Activated T-cell treated with anti-CD3 and anti-CD28 coated beads, Interleukin-2, amount 50 U/mL, for 72 hours (primary cell): Measurements from ENCODE around the gene KMT2C. TPM values are rescaled to one million over a fixed set of nuclear protein-coding genes. Genes with fewer than 3 reads are reported as not detected.
"Not testable (repeated sequence)": the region's sequence is repeated elsewhere in the genome, so short reads cannot be mapped to it uniquely, and the experiment has no call there.

Experiments
- ATAC-seq, 2 donors: fragments of 150-1000 bp; cut with Tn5 transposase; replicated peaks in 1 of 2; 2 replicates each; pipeline ENCODE4 v1.10.0; 2021; ENCODE audit warnings: moderate library complexity in 2 of 2, mild to moderate bottlenecking in 1 of 2
- DNase-seq, 2 donors: peaks; one replicate each; pipeline ENCODE4 v3.0.0; 2021 to 2022; ENCODE audit warnings: mixed read lengths in 1 of 2
- H3K27ac Mint-ChIP-seq: one replicate; pipeline ENCODE4 v1.8.0; 2022; ENCODE audit warnings: mild to moderate bottlenecking, moderate library complexity, mixed read lengths
- H3K27me3 Mint-ChIP-seq: one replicate; pipeline ENCODE4 v1.8.0; 2022; ENCODE audit warnings: low read depth, mixed read lengths
- H3K36me3 Mint-ChIP-seq, 2 donors: one replicate each; pipeline ENCODE4 v1.8.0; 2022; ENCODE audit warnings: mixed read lengths in 2 of 2, mild to moderate bottlenecking in 1 of 2; ENCODE audit not compliant: insufficient read depth in 2 of 2
- H3K4me1 Mint-ChIP-seq: one replicate; pipeline ENCODE4 v1.8.0; 2022; ENCODE audit warnings: low read depth, mixed read lengths
- H3K4me3 Mint-ChIP-seq, 2 donors: one replicate each; pipeline ENCODE4 v1.8.0; 2022; ENCODE audit warnings: mild to moderate bottlenecking in 2 of 2, mixed read lengths in 2 of 2, moderate library complexity in 2 of 2
- H3K9me3 Mint-ChIP-seq, 2 donors: one replicate each; pipeline ENCODE4 v1.8.0; 2022; ENCODE audit warnings: mixed read lengths in 2 of 2
- total RNA-seq, 2 donors: library from RNA; stranded (reverse); gene quantifications; one replicate each; pipeline ENCODE4 v1.2.3, GENCODE V29; 2022

KMT2C gene
- total RNA-seq, 2 donors from 2014 or later: 55.6 to 60.2 TPM

DNA sequence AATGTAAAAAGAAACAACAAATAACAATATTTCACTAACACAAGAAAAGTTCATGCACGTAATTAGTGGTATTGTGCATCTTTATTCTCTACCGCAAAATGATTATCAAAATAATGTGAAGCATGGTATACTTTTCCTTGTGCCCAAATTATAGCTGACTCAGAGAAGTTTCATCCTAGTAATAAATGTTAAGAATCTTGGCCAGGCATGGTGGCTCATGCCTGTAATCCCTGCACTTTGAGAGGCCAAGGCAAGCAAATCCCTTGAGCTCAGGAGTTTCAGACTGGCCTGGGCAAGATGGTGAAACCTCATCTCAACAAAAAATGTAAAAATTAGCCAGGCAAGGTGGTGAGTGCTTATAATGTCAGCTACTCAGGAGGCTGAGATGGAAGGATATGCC lies 105.0 kb downstream of the KMT2C start:
- Mint-ChIP-seq H3K4me1 (peaks cover 8% of the 10 kb centered on the region), H3K27me3 (no peaks in the 10 kb centered on the region), H3K27ac (no peak overlapping the region), H3K36me3 (peaks cover 6 to 16% of the 10 kb centered on the region in 2 donors), H3K9me3 (no peaks in the 10 kb centered on the region), H3K4me3 (no peak overlapping the region)
- ATAC-seq (no peak), DNase-seq (no peak)

- Mint-ChIP-seq H3K27me3 (no peaks in the 10 kb centered on the region), H3K27ac (no peak overlapping the region), H3K4me3 (no peak overlapping the region), H3K36me3 (peaks cover 6 to 16% of the 10 kb centered on the region in 2 donors), H3K4me1 (no peaks in the 10 kb centered on the region), H3K9me3 (no peaks in the 10 kb centered on the region)
- DNase-seq (no peak), ATAC-seq (no peak)
Observed at GRCh38 chr7:152329469-152329868, 106.3 kb downstream of the KMT2C start.

DNA sequence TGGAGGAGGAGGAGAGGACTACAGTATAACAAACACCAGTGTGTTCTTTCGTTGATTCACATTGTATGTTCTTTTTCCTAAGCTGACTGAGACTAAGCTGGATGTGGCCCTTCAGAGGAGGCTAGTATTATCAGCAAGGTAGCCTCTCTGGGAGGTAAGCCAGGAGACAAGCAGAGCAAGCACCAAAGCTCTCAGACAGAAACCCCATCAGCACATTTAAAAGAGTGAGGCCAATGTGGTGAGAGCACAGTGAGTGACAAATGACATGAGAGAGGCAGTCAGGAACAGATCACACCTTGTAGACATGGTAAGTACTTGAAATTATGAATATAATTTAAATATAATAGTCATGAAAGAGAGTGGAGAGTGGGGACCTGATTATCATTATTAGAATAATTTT lies 107.6 kb downstream of the KMT2C start:
- no peaks in the 10 kb centered on the region for H3K4me1 Mint-ChIP-seq
- no peak overlapping the region for H3K4me3 Mint-ChIP-seq
- H3K27me3 Mint-ChIP-seq: no peaks in the 10 kb centered on the region
- ATAC-seq (no peak), DNase-seq (no peak)
- no peaks in the 10 kb centered on the region for H3K9me3 Mint-ChIP-seq
- peak overlapping the region; percentile 1 for H3K27ac Mint-ChIP-seq
- H3K36me3 Mint-ChIP-seq: peaks cover 7 to 22% of the 10 kb centered on the region in 2 donors

DNA sequence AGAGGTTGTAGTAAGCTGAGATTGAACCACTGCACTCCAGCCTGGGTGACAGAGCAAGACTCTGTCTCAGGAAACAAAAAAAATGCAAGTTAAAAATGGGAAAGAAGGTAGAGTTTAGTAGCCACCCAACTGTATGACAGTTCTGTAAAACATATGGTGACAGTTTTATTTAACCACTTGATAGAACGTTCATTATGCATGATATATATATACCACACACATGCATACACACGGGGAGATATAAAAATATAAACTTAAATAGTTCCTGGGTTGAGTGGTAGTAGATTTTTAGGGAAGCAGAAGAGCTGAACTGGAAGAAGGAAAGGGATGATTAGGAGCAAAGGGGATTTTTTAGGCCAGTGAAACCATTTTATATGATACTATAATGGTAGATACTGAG lies 120.0 kb downstream of the KMT2C start:
- Mint-ChIP-seq H3K27me3 (no peaks in the 10 kb centered on the region), H3K36me3 (peaks cover 0 to 11% of the 10 kb centered on the region in 2 donors), H3K27ac (peak overlapping the region; percentile 25), H3K4me1 (peaks cover 36% of the 10 kb centered on the region), H3K9me3 (no peaks in the 10 kb centered on the region), H3K4me3 (no peak overlapping the region)
- DNase-seq (no peak), ATAC-seq (no peak)

DNA sequence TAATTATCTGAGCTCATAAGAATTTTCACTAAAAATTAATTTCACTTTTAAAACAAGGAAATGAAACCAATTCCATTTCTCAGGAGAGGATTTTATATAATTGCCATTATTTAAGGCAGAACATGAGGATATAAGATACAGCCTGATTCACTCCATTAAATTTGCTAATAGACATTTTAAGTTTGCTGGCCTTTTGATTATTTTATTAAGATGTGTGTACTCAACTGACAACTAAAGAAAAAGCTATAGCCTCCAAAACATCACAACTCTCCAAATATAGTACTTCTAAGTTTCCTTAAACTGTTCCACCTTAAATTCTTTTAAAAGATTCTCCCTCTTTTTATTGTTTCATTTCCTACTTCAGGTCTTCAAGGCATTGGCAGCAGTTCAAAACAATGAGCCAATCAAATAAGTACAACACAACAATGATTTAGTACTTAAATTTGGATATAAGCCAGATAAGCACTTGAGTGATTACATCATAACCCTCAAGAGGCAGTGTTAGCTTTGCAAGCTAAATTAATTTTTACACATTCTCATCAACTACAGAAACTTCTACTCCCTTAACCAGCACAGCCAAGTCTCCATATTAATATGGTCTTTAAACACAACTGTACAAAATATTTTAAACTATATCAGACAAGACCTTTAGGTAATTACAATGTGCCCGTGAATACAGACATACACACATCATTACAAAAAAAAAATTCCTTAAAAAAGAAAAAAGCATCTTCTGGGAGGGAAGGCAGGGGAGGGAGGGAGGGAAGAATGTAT lies 121.8 kb downstream of the KMT2C start:
- peak overlapping the region in 1 of 2 donors; percentile 29 for H3K4me3 Mint-ChIP-seq
- peaks cover 31% of the 10 kb centered on the region for H3K4me1 Mint-ChIP-seq
- ATAC-seq (no peak), DNase-seq (no peak)
- peaks cover 1 to 6% of the 10 kb centered on the region in 2 donors for H3K36me3 Mint-ChIP-seq
- no peaks in the 10 kb centered on the region for H3K27me3 Mint-ChIP-seq
- H3K9me3 Mint-ChIP-seq: no peaks in the 10 kb centered on the region
- no peak overlapping the region for H3K27ac Mint-ChIP-seq

DNA sequence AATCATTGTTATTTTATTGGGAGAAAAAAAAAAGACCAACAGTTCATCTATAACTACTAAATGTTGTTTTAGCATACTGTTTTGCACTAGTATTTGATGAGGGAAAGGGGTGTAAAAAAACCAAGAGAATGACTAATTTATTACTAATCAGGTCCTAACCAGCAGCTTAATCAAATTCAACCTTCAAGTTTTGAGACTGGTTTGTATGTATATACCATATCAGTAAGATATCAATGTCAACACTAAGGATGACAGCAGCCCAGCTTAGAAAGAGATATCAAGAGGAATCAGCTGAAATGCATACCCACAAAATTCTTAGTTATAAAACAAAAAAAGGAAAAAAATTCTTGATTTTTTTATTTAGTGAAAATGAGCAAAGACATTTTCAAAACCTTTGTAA lies 122.6 kb downstream of the KMT2C start:
- ATAC-seq (no peak), DNase-seq (no peak)
- Mint-ChIP-seq H3K36me3 (peaks cover 1 to 6% of the 10 kb centered on the region in 2 donors), H3K4me3 (no peak overlapping the region), H3K9me3 (no peaks in the 10 kb centered on the region), H3K4me1 (peaks cover 31% of the 10 kb centered on the region), H3K27me3 (no peaks in the 10 kb centered on the region), H3K27ac (no peak overlapping the region)

DNA sequence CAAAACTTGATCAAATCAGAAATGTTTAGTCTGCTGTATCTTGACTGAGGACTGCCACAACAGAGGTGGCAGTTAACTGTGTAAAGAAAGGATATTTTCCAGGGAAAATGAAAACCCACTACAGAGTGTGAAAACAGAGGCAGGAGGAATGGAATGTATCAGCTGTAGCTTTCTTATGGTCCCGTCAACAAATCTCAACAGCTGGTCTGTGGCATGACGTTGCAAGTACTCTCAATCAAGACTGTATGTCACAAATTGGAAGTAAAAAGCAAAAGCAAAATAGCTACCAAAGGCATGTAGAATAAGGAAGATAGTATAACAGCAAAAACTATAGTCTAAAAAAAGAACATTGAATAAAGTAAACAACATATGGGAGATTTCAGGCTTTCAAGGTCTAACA lies 123.5 kb downstream of the KMT2C start:
- no peaks in the 10 kb centered on the region for H3K27me3 Mint-ChIP-seq
- ATAC-seq (no peak), DNase-seq (no peak)
- H3K9me3 Mint-ChIP-seq: no peaks in the 10 kb centered on the region
- H3K4me3 Mint-ChIP-seq: no peak overlapping the region
- H3K4me1 Mint-ChIP-seq: peaks cover 26% of the 10 kb centered on the region
- no peak overlapping the region for H3K27ac Mint-ChIP-seq
- peaks cover 1 to 6% of the 10 kb centered on the region in 2 donors for H3K36me3 Mint-ChIP-seq

- H3K4me1 Mint-ChIP-seq: no peaks in the 10 kb centered on the region
- ATAC-seq: no peak
- H3K4me3 Mint-ChIP-seq: no peak overlapping the region
- no peaks in the 10 kb centered on the region for H3K27me3 Mint-ChIP-seq
- no peaks in the 10 kb centered on the region for H3K9me3 Mint-ChIP-seq
- no peak overlapping the region for H3K27ac Mint-ChIP-seq
- H3K36me3 Mint-ChIP-seq: peaks cover 6 to 17% of the 10 kb centered on the region in 2 donors
- DNase-seq: no peak
Observed at GRCh38 chr7:152307902-152308301, 127.9 kb downstream of the KMT2C start.

GRCh38 chr7:152299542-152300143 lies 136.2 kb downstream of the KMT2C start:
- H3K27me3 Mint-ChIP-seq, H3K27ac Mint-ChIP-seq, DNase-seq, H3K9me3 Mint-ChIP-seq, H3K4me3 Mint-ChIP-seq, ATAC-seq, H3K4me1 Mint-ChIP-seq: not testable (repeated sequence)
- H3K36me3 Mint-ChIP-seq: peaks cover 6 to 20% of the 10 kb centered on the region in 2 donors

DNA sequence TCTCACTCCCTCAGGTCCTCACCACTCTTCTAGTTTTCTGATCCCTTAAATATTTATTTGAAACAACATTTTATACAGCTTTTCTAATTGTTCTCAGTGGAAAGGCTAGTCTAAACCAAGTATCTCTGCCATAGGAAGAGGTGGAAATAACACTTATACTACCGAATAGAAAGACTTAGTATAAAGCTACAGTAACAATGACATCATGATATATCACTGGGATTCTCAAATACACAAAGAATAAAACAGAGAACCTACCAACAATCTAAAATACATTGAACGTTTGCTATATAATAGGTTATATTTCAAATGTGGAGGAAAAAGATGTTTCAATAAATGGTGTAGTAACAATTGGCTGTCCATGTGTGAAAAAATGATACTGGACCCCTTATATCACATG lies 142.9 kb downstream of the KMT2C start:
- no peak overlapping the region for H3K4me3 Mint-ChIP-seq
- ATAC-seq: no peak
- H3K9me3 Mint-ChIP-seq: peaks cover 4 to 8% of the 10 kb centered on the region in 2 donors
- peaks cover 12 to 31% of the 10 kb centered on the region in 2 donors for H3K36me3 Mint-ChIP-seq
- H3K27ac Mint-ChIP-seq: no peak overlapping the region
- no peaks in the 10 kb centered on the region for H3K4me1 Mint-ChIP-seq
- no peak for DNase-seq
- H3K27me3 Mint-ChIP-seq: no peaks in the 10 kb centered on the region

DNA sequence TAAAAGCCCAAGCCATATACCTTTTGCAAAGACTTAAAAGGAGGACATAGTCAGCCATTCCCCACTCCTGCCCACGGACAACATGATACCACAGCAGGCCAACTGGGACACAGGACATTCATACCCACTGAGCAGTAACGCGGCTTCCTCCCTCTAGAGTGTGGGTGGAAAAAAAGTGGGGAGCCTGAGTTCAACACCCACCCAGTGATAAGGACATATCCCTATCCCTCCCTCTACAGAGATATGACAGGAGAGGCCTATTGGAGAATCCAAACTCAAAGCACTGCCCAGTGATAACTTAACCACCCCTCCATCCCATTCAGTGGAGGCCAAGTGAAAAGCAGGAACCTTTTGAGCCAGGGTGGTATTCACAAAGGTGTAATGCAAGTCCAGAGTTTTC lies 148.8 kb downstream of the KMT2C start:
- H3K27ac Mint-ChIP-seq, H3K4me1 Mint-ChIP-seq, H3K9me3 Mint-ChIP-seq, H3K27me3 Mint-ChIP-seq, H3K4me3 Mint-ChIP-seq, DNase-seq, ATAC-seq: not testable (repeated sequence)
- peaks cover 3 to 14% of the 10 kb centered on the region in 2 donors for H3K36me3 Mint-ChIP-seq

- ATAC-seq, DNase-seq, H3K27me3 Mint-ChIP-seq, H3K9me3 Mint-ChIP-seq, H3K4me1 Mint-ChIP-seq, H3K27ac Mint-ChIP-seq, H3K4me3 Mint-ChIP-seq: not testable (repeated sequence)
- H3K36me3 Mint-ChIP-seq: peaks cover 2 to 14% of the 10 kb centered on the region in 2 donors
Observed at GRCh38 chr7:152286219-152286618, 149.6 kb downstream of the KMT2C start.

DNA sequence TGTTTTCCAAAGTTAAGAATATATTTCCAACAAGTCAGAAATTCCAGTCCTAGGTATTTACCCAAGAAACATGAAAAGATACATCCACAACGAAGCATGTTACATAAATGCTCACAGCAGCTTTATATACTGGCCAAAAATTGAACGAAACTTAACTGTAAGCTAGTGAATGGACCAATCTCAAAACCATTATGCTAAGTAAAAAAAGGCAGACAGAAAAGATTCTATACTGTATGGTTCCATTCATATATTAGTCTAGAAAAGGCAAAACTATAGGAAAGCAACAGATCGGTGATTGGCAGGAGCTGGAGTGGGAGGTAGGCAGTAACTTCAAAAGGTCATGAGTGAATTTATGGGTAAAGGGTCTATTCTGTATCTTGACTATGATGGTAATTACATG lies 150.8 kb downstream of the KMT2C start:
- ATAC-seq, H3K27ac Mint-ChIP-seq: not testable (repeated sequence)

More for the DNA sequence above, 150.8 kb downstream of the KMT2C start:
- DNase-seq, H3K4me1 Mint-ChIP-seq, H3K9me3 Mint-ChIP-seq, H3K4me3 Mint-ChIP-seq, H3K27me3 Mint-ChIP-seq: not testable (repeated sequence)
- H3K36me3 Mint-ChIP-seq: peaks cover 2 to 13% of the 10 kb centered on the region in 2 donors
